ENCODE results near the gene GPA33. TPM values are rescaled to one million over a fixed set of nuclear protein-coding genes. Genes with fewer than 3 reads are reported as not detected.

Gene GPA33
- polyA plus RNA-seq, 1 donor from 2014 or later: 0.14 TPM

- H3K27ac ChIP-seq (ENCODE audit: low read length): no peak overlapping the region
- no peak overlapping the region for H3K4me2 ChIP-seq (ENCODE audit: low read length)
- no peaks in the 10 kb centered on the region for H3K9me3 ChIP-seq (ENCODE audit: low read length)
- H3K9ac ChIP-seq (ENCODE audit: low read length): no peak overlapping the region
- no peak for TF ChIP-seq CTCF (IDR thresholded peaks at IDR 0.05; ENCODE audit: poor library complexity, severe bottlenecking)
- TF ChIP-seq MXI1 (conservative IDR thresholded peaks at IDR 0.05; ENCODE audit: poor library complexity, severe bottlenecking): no peak
- no peak for TF ChIP-seq RAD21 (conservative IDR thresholded peaks at IDR 0.05)
- TF ChIP-seq REST (IDR thresholded peaks at IDR 0.05; ENCODE audit: borderline replicate concordance): no peak
- no peak for TF ChIP-seq POLR2AphosphoS5 (IDR thresholded peaks at IDR 0.05)
- TF ChIP-seq EP300 (conservative IDR thresholded peaks at IDR 0.05; ENCODE audit: poor library complexity, severe bottlenecking): no peak
- TF ChIP-seq TAF1 (IDR thresholded peaks at IDR 0.05; ENCODE audit: low read depth): no peak
- no peaks in the 10 kb centered on the region for H3K79me2 ChIP-seq (replicated peaks; ENCODE audit: insufficient read depth, low read length)
- H3K27me3 ChIP-seq (ENCODE audit: insufficient read depth, low read depth, low read length): no peaks in the 10 kb centered on the region
- H3F3A ChIP-seq (ENCODE audit: insufficient read depth, low read length, poor library complexity, severe bottlenecking): no peaks in the 10 kb centered on the region
- no peak overlapping the region for H3K4me3 ChIP-seq (ENCODE audit: low read length)
- no peak overlapping the region for H2AFZ ChIP-seq (ENCODE audit: low read depth, low read length)
- no peaks in the 10 kb centered on the region for H3K9me2 ChIP-seq (ENCODE audit: insufficient read depth, low read length)
- no peaks in the 10 kb centered on the region for H3K36me3 ChIP-seq (ENCODE audit: insufficient read depth, low read length)
- H4K20me1 ChIP-seq (ENCODE audit: insufficient read depth): no peaks in the 10 kb centered on the region
Observed at GRCh38 chr1:167081594-167082156, 8.5 kb downstream of the GPA33 start.

GRCh38 chr1:167077868-167078210 lies 12.3 kb downstream of the GPA33 start:
- no peaks in the 10 kb centered on the region for H3K27me3 ChIP-seq (ENCODE audit: insufficient read depth, low read depth, low read length)
- H3K4me2 ChIP-seq (ENCODE audit: low read length): no peak overlapping the region
- H3K79me2 ChIP-seq (replicated peaks; ENCODE audit: insufficient read depth, low read length): no peaks in the 10 kb centered on the region
- H3K9me2 ChIP-seq (ENCODE audit: insufficient read depth, low read length): no peaks in the 10 kb centered on the region
- TF ChIP-seq REST (IDR thresholded peaks at IDR 0.05; ENCODE audit: borderline replicate concordance) (no peak), SMC3 (conservative IDR thresholded peaks at IDR 0.05; ENCODE audit: poor library complexity) (no peak), RAD21 (conservative IDR thresholded peaks at IDR 0.05) (no peak), POLR2AphosphoS5 (IDR thresholded peaks at IDR 0.05) (no peak), CTCF (IDR thresholded peaks at IDR 0.05; ENCODE audit: poor library complexity, severe bottlenecking) (no peak), MXI1 (conservative IDR thresholded peaks at IDR 0.05; ENCODE audit: poor library complexity, severe bottlenecking) (no peak), TAF1 (IDR thresholded peaks at IDR 0.05; ENCODE audit: low read depth) (no peak), EP300 (conservative IDR thresholded peaks at IDR 0.05; ENCODE audit: poor library complexity, severe bottlenecking) (no peak), EZH2 (IDR thresholded peaks at IDR 0.05; ENCODE audit: borderline replicate concordance, insufficient read depth, low read length, poor library complexity, severe bottlenecking) (no peak)
- H3K9ac ChIP-seq (ENCODE audit: low read length): no peak overlapping the region
- H3F3A ChIP-seq (ENCODE audit: insufficient read depth, low read length, poor library complexity, severe bottlenecking): no peaks in the 10 kb centered on the region
- H4K20me1 ChIP-seq (ENCODE audit: insufficient read depth): no peaks in the 10 kb centered on the region
- H3K9me3 ChIP-seq (ENCODE audit: low read length): no peaks in the 10 kb centered on the region
- H3K27ac ChIP-seq (ENCODE audit: low read length): no peak overlapping the region
- no peak overlapping the region for H3K4me3 ChIP-seq (ENCODE audit: low read length)
- no peak overlapping the region for H2AFZ ChIP-seq (ENCODE audit: low read depth, low read length)
- H3K36me3 ChIP-seq (ENCODE audit: insufficient read depth, low read length): no peaks in the 10 kb centered on the region

Data from neural cell (in vitro differentiated cells).